HG02763 (cell line): ENCODE data around the gene GET4.

Experiments
- ATAC-seq: cut with Tn5 transposase; IDR thresholded peaks from one replicate; pipeline ENCODE4 v1.9.1; 2021; ENCODE audit warnings: mild to moderate bottlenecking, moderate library complexity; ENCODE audit not compliant: unreplicated experiment

The GET4 gene

GRCh38 chr7:885261-885892, 9.0 kb downstream of the GET4 start:
- ATAC-seq = no peak

DNA sequence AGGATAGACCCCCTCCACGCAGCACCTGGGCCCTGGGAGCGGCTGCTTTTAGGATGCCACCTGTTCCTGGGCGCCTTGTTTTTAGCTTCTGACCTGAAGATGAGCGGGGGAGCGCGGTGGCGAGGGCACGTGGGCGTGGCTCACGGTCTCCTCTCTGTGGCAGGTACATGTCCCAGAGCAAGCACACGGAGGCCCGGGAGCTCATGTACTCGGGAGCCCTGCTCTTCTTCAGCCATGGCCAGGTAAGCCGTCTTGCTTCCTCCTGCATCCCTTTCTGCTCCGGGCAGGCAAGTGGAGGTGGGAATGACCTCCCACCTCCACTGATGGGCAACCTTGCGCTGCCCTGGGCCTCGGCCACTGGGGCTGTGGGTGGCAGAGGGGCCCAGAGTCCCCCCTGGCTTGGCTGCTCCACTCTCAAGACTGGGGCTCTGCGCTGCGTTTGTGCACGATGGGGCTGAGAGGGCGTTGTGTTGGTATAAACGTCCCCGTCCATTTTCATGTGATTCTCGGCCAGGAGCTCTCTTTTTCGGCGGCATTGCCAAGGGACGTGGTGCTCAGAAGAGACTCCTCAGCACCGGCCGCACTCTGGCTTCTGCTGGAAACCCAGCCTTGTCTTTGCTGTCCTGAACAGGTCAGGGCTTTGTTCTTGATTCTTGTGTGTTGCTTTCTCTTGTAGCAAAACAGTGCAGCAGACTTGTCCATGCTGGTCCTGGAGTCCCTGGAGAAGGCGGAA, 9.7 kb downstream of the GET4 start:
- ATAC-seq = no peak

DNA sequence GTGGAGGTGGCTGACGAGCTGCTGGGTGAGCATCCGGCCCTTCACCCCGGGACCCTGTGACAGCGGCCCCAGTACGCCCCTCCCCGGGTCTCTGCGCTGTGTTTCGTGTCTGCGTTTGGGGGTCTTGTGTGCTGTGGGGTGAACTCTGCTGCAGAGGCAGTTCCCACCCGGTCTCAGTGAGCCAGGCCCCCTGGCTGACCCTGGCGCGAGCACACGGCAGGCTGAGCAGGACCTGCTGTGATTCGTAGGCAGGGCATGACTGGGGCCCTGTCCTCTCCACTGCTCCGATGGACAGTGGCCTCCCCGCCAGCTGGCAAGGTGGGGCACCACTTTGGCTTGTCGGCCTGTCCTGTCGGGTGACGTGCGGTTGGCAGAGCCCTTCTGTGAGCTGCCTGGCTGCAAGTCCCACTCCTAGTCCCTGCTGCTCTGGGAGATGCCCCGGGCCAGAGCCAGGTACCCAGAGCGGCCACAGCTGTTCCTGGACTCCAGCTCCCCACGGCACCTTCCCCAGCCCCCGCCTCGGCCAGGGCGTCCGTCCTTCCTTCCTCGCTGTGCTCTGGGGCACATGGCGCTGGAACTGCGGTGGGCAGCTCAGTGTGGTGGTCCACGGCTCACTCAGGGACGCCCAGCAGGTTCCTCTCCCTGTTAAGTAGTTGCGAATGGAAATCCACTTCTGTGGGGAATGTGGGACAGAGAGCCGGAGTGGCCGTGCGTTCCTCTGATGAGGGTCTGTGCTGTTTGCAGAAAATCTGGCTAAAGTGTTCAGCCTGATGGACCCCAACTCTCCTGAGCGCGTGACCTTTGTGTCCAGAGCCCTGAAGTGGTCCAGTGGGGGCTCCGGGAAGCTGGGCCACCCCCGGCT, 10.5 kb downstream of the GET4 start:
- no peak for ATAC-seq

- no peak for ATAC-seq
Observed at GRCh38 chr7:887488-887820, 11.1 kb downstream of the GET4 start.

GRCh38 chr7:888081-889024, 12.0 kb downstream of the GET4 start:
- no peak for ATAC-seq

DNA sequence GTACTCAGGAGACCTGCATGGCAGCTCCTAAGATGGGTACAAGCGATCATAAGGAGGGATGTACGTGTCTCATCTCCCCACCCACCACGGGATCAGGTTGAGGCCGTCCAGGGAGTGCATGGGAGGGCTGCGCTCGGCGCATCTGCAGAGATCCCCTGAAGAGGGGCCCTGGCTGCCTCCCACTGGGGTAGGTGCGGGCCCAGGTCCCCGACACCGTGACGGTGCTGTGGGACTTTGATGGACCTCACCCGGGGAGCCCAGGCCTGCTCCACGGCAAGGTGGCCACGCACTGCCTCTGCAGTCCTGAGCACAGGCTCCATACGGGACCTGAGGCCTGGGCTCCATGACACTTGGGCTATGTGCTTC, 12.7 kb downstream of the GET4 start:
- ATAC-seq = no peak

- ATAC-seq = no peak
Observed at GRCh38 chr7:889391-889790, 13.0 kb downstream of the GET4 start.

DNA sequence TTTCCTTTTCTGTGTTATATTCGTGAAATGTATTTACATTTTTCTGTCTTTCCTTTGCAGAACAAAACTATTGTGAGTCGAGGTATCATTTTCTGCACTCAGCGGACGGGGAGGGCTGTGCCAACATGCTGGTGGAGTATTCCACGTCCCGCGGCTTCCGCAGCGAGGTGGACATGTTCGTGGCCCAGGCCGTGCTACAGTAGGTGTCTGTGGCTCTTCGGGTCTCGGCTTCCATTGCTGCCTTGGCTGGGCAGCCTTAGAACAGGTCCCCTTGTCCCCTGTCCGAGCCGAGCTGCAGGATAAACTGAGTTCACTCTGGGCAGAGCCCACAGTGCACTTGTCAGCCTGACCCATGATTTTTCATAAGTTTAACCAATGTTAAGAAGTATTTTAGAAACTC, 14.5 kb downstream of the GET4 start:
- no peak for ATAC-seq

GRCh38 chr7:891291-891690, 14.9 kb downstream of the GET4 start:
- ATAC-seq = no peak

DNA sequence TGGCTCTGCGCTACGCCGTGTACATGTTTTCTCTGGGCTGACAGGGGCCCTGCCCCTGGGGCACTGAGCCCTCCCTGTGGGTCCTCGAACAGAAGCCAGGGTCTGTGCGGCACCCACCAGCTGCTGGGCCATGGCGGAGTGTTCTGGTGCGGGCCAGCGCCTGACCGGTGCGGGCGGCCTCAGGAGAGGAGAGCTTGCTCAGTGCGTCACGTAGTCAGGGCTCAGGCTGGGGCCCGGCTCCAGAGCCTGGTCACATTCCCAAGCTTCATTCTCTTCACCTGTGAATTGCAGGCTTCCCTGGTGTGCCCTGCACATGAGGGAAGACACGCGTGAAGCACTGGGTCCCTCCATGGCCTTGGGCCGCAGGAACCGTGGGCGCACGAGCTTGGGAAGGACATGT, 15.5 kb downstream of the GET4 start:
- no peak for ATAC-seq

GRCh38 chr7:892648-893593, 16.6 kb downstream of the GET4 start:
- ATAC-seq = no peak

DNA sequence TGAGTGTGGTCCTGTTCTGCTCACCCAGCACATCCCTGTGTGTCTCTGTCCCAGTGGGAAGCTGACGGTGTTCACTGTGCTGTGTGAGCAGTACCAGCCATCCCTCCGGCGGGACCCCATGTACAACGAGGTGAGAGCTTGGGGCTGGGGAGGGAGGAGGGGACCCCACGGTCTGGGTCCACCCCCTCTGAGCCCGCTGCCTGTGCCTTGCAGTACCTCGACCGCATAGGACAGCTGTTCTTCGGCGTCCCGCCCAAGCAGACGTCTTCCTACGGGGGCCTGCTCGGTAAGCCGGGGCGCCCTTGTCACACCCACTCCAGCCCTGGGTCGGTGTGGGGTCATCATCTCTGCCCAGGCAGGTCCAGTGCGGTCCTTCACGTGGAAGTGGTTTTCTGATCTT, 17.3 kb downstream of the GET4 start:
- ATAC-seq = no peak

- ATAC-seq = no peak
Observed at GRCh38 chr7:894164-894867, 18.0 kb downstream of the GET4 start.

DNA sequence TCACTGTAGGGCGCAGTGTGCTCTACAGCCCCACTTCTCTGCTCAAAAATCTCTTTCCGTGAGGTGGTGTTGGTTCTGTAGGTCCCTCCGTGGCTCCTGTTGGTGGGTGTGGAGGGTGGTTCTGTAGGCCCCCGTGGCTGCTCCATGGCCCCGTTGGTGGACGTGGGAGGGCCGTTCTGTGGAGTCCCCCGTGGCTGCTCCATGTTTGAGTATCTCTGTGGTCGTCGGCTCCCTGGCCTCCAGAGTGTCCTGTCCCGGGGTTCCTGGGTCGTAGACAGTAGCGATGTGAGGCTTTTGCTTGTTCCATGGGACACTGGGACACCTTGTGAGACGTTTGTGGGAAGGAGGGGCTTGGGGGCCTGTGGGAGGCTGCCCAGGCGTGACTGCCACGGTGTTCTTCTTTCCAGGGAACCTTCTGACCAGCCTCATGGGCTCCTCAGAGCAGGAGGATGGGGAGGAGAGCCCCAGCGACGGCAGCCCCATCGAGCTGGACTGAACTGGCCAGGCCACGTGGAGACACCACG, 18.6 kb downstream of the GET4 start:
- no peak for ATAC-seq

DNA sequence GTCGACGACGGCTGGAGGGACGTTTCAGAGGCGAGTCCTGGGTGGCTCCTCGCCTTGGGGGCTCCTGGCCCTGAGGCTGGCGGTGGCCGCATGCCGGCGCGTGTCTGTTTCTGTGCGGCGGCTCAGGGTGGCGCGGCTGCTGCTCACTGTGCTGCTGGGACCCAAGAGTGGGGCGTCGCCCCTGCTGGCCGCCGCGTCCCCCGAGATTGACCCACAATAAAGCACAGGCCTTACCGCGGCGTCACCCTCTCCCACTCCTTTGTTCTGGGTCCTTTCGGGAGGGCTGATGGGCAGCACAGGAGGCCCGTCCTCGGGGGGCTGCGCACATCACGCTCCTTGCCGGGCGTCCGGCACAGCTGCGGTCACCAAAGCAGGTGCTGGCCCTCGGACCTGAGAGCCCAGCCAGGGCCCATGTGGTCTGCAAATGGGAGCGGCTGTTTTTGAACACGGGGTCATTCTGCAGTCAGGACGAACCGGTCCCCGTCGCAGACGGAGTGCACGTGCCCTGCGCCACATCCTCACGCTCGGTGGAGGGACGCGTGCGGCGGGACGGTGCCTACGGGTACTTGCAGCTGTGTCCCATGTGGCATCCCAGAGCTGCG, 19.2 kb downstream of the GET4 start:
- no peak for ATAC-seq

- no peak for ATAC-seq
Observed at GRCh38 chr7:896346-897075, 20.2 kb downstream of the GET4 start.

DNA sequence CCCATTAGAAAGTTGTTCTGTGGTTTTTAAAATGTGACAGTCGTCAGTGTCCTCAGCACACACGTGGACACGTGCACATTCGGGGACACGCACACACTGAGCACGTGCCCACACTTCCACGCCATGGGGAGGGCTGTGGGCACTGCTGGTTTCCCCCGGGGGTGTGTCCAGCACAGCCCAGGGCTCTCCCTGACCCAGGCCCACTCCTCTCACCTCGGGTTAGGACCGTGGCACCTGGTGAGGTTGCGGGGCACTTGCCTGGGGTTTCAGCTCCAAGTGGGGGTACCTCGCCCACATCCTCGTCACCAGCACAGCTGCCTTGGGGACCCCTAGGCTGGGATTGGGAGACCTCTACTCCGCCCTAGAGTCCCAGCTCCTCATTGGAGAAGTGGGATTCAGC, 20.7 kb downstream of the GET4 start:
- ATAC-seq = no peak
